Keratinocyte (primary cell): Measurements from ENCODE around the gene FST. TPM values are rescaled to one million over a fixed set of nuclear protein-coding genes. Genes with fewer than 3 reads are reported as not detected.
A peak's percentile ranks its signal among the peaks of the same experiment; 100 is the strongest.

ENCODE experiments used
- DNase-seq: peaks from one replicate; pipeline ENCODE4 v3.0.0-alpha.2; 2011; ENCODE audit warnings: low read depth, missing footprints, low spot score
- FAIRE-seq: peaks from 2 replicates; lab custom pipeline; 2011; peaks lifted over from hg19 to GRCh38; lab: Jason Lieb, UNC
- H2AFZ ChIP-seq: 2 replicates; pipeline ENCODE4 v1.6.0; 2012; ENCODE audit warnings: low read length, control low read depth, inconsistent platforms; ENCODE audit not compliant: control insufficient read depth
- H3K27ac ChIP-seq: 2 replicates; pipeline ENCODE4 v1.5.1; 2011; ENCODE audit warnings: low read length; ENCODE audit not compliant: control insufficient read depth, insufficient read depth
- H3K27me3 ChIP-seq: 3 replicates; pipeline ENCODE4 v1.6.0; 2011; ENCODE audit warnings: low read length; ENCODE audit not compliant: control insufficient read depth, insufficient read depth; ENCODE audit errors: extremely low read depth
- H3K36me3 ChIP-seq, 2 experiments: 2 replicates in 1 of 2; 3 replicates in 1 of 2; pipeline ENCODE4 v1.5.1; 2011; ENCODE audit warnings: low read length in 2 of 2, mild to moderate bottlenecking in 1 of 2; ENCODE audit not compliant: control insufficient read depth in 2 of 2, insufficient read depth in 2 of 2; ENCODE audit errors: extremely low read depth in 1 of 2
- H3K4me1 ChIP-seq: 3 replicates; pipeline ENCODE4 v1.5.1; 2011; ENCODE audit warnings: low read length; ENCODE audit not compliant: control insufficient read depth, insufficient read depth; ENCODE audit errors: extremely low read depth
- H3K4me2 ChIP-seq: 3 replicates; pipeline ENCODE4 v1.6.0; 2011; ENCODE audit warnings: low read depth, low read length; ENCODE audit not compliant: control insufficient read depth, insufficient read depth; ENCODE audit errors: extremely low read depth
- H3K4me3 ChIP-seq, 3 experiments: fragments of 200-600 bp in 1 of 3; sonication (generic) in 1 of 3; 2 replicates in 2 of 3; 3 replicates in 1 of 3; pipeline ENCODE4 v1.5.1; 2011 to 2016; ENCODE audit warnings: low read length in 3 of 3, mild to moderate bottlenecking in 3 of 3, control low read depth in 2 of 3, inconsistent platforms in 1 of 3, low read depth in 1 of 3, mixed read lengths in 1 of 3, mixed run types in 1 of 3, moderate library complexity in 1 of 3; ENCODE audit not compliant: control insufficient read depth in 2 of 3, insufficient read depth in 2 of 3; ENCODE audit errors: extremely low read depth in 1 of 3
- H3K79me2 ChIP-seq: 2 replicates; pipeline ENCODE4 v1.6.0; 2012; ENCODE audit warnings: low read length; ENCODE audit not compliant: control insufficient read depth, insufficient read depth
- H3K9ac ChIP-seq: 3 replicates; pipeline ENCODE4 v1.6.0; 2011; ENCODE audit warnings: low read length; ENCODE audit not compliant: control insufficient read depth, insufficient read depth; ENCODE audit errors: extremely low read depth
- H3K9me1 ChIP-seq: 3 replicates; pipeline ENCODE4 v1.6.0; 2011; ENCODE audit warnings: low read length; ENCODE audit not compliant: control insufficient read depth, insufficient read depth; ENCODE audit errors: extremely low read depth
- H3K9me3 ChIP-seq: 2 replicates; pipeline ENCODE4 v1.5.1; 2012; ENCODE audit warnings: low read depth, low read length; ENCODE audit not compliant: control insufficient read depth
- H4K20me1 ChIP-seq: 3 replicates; pipeline ENCODE4 v1.6.0; 2011; ENCODE audit warnings: low read length; ENCODE audit not compliant: control insufficient read depth, insufficient read depth; ENCODE audit errors: extremely low read depth
- CTCF ChIP-seq, 3 experiments: IDR thresholded peaks in 1 of 3; conservative IDR thresholded peaks in 1 of 3; optimal IDR thresholded peaks in 1 of 3; 2 replicates in 2 of 3; 3 replicates in 1 of 3; pipeline versions ENCODE3 to v1.5.1; 2011; ENCODE audit warnings: low read length in 3 of 3, mild to moderate bottlenecking in 3 of 3, moderate library complexity in 2 of 3, control low read depth in 1 of 3, inconsistent platforms in 1 of 3; ENCODE audit not compliant: insufficient read depth in 2 of 3; ENCODE audit errors: extremely low read depth in 1 of 3
- EZH2 ChIP-seq: IDR thresholded peaks from one replicate; pipeline ENCODE4 v1.6.1; 2012; ENCODE audit warnings: inconsistent platforms, mild to moderate bottlenecking, low read length, moderate library complexity
- dilution Hi-C: fragments of 300-500 bp; cut with MboI; formaldehyde crosslinking; loops from one replicate; pipeline ENCODE4 v1.7.0; 2020; ENCODE audit warnings: low sequenced_read_pairs; ENCODE audit not compliant: extremely low pct_ligation_motif_present
- polyA plus RNA-seq, 5 experiments: library from polyadenylated mRNA; depleted of rRNA in 3 of 5; stranded (reverse) in 3 of 5; stranded (forward) in 1 of 5; unstranded in 1 of 5; fragments of >200 nt; gene quantifications; 1 replicate in 1 of 5; 2 replicates in 3 of 5; 3 replicates in 1 of 5; pipeline versions ENCODE4 v1.2.1 to v1.2.3, GENCODE V29; 2011 to 2012; ENCODE audit warnings: missing spikeins in 2 of 5, low read depth in 1 of 5, low replicate concordance in 1 of 5

The FST gene
- polyA plus RNA-seq, 1 donor (not counting 4 experiments of a cell fraction or from before 2014, with no cell fraction given), result 276 TPM

- dilution Hi-C loops, result no loop called here
- peak; percentile 82 for FAIRE-seq
- no peak overlapping the region for H2AFZ ChIP-seq
These were observed 10.3 kb downstream of the FST start for GRCh38 chr5:53490747-53491146.

GRCh38 chr5:53501054-53501453 lies 20.6 kb downstream of the FST start:
- H3K9ac ChIP-seq, result no peak overlapping the region
- FAIRE-seq (no peak), DNase-seq (no peak)
- no peaks in the 10 kb centered on the region for H3K9me1 ChIP-seq
- dilution Hi-C loops, result no loop called here
- no peak overlapping the region for H3K4me3 ChIP-seq
- H3K27me3 ChIP-seq, result no peaks in the 10 kb centered on the region
- H3K79me2 ChIP-seq, result no peaks in the 10 kb centered on the region
- no peaks in the 10 kb centered on the region for H4K20me1 ChIP-seq
- H3K36me3 ChIP-seq, result no peaks in the 10 kb centered on the region
- no peak overlapping the region for H2AFZ ChIP-seq
- no peak overlapping the region for H3K4me2 ChIP-seq
- H3K9me3 ChIP-seq, result no peaks in the 10 kb centered on the region
- TF ChIP-seq CTCF (optimal IDR thresholded peaks at IDR 0.05 in 1 of 3, IDR thresholded peaks at IDR 0.05 in 1 of 3, conservative IDR thresholded peaks at IDR 0.05 in 1 of 3; ENCODE audit: extremely low read depth in 1 of 3, insufficient read depth in 2 of 3, low read length in 3 of 3), result no peak
- TF ChIP-seq EZH2, result no peak
- H3K4me1 ChIP-seq, result no peaks in the 10 kb centered on the region
- H3K27ac ChIP-seq, result no peak overlapping the region

More at GRCh38 chr5:53490747-53491146, 10.3 kb downstream of the FST start:
- Histone ChIP-seq H3K9ac (no peak overlapping the region), H3K4me1 (peaks cover 7% of the 10 kb centered on the region), H4K20me1 (no peaks in the 10 kb centered on the region), H3K4me3 (no peak overlapping the region), H3K9me3 (no peaks in the 10 kb centered on the region), H3K36me3 (peaks cover under 1 to 3% of the 10 kb centered on the region in 2 experiments), H3K4me2 (no peak overlapping the region), H3K27me3 (no peaks in the 10 kb centered on the region), H3K27ac (peak overlapping the region; percentile 33), H3K9me1 (no peaks in the 10 kb centered on the region), H3K79me2 (no peaks in the 10 kb centered on the region)
- no peak for DNase-seq
- no peak for TF ChIP-seq CTCF (optimal IDR thresholded peaks at IDR 0.05 in 1 of 3, IDR thresholded peaks at IDR 0.05 in 1 of 3, conservative IDR thresholded peaks at IDR 0.05 in 1 of 3; ENCODE audit: extremely low read depth in 1 of 3, insufficient read depth in 2 of 3, low read length in 3 of 3)
- no peak for TF ChIP-seq EZH2
